Gastroesophageal sphincter (tissue), 3 donors: ENCODE data around the gene OR52E5.

Experiments
- POLR2A ChIP-seq, 2 donors: fragments of 450-650 bp; IDR thresholded peaks; one replicate each; pipeline ENCODE4 v1.6.1; 2017; ENCODE audit warnings: antibody characterized with exemption in 2 of 2, mild to moderate bottlenecking in 2 of 2, moderate library complexity in 1 of 2
- POLR2AphosphoS5 ChIP-seq: sonication (generic); formaldehyde crosslinking; IDR thresholded peaks from one replicate; pipeline ENCODE4 v1.6.1; 2017; ENCODE audit warnings: antibody characterized with exemption
- TF ChIP-seq, protein P1 (sequence below), 4 experiments: fragments of 200-600 bp in 2 of 4; fragments of 450-650 bp in 2 of 4; sonication (generic) in 1 of 4; IDR thresholded peaks; one replicate each; pipeline ENCODE4 v1.5.1; 2017 to 2019; ENCODE audit warnings: antibody characterized with exemption in 4 of 4, mild to moderate bottlenecking in 2 of 4, moderate library complexity in 2 of 4

DNA sequence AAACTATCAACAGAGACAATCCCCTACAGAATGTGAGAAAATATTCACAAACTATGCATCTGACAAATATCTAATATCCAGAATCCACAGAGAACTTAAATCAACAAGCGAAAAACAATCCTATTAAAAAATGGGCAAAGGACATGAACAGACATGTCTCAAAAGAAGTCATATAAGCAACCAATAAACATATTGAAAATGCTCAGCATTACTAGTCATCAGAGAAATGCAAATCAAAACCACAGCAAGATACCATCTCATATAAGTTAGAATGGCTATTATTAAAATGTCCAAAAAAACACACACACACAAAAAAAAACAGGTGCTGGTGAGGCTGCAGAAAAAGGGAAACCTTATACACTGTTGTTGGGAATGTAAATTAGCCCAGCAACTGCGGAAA is 27.2 kb upstream of the OR52E5 start:
- TF ChIP-seq, protein P1, sequence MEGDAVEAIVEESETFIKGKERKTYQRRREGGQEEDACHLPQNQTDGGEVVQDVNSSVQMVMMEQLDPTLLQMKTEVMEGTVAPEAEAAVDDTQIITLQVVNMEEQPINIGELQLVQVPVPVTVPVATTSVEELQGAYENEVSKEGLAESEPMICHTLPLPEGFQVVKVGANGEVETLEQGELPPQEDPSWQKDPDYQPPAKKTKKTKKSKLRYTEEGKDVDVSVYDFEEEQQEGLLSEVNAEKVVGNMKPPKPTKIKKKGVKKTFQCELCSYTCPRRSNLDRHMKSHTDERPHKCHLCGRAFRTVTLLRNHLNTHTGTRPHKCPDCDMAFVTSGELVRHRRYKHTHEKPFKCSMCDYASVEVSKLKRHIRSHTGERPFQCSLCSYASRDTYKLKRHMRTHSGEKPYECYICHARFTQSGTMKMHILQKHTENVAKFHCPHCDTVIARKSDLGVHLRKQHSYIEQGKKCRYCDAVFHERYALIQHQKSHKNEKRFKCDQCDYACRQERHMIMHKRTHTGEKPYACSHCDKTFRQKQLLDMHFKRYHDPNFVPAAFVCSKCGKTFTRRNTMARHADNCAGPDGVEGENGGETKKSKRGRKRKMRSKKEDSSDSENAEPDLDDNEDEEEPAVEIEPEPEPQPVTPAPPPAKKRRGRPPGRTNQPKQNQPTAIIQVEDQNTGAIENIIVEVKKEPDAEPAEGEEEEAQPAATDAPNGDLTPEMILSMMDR (IDR thresholded peaks at IDR 0.05): no peak
- TF ChIP-seq POLR2A (IDR thresholded peaks at IDR 0.05) (no peak), POLR2AphosphoS5 (no peak)
